Stimulated activated CD4-positive, alpha-beta T cell treated with anti-CD3 and anti-CD28 coated beads, TNF-alpha, amount 100 ng/mL, for 4 hours (primary cell): Measurements from ENCODE around the gene TTN.

Source experiments
- DNase-seq, 3 experiments: peaks; one replicate each; pipeline ENCODE4 v3.0.0-alpha.2; 2020; ENCODE audit warnings: low read depth in 3 of 3

TTN gene

DNA sequence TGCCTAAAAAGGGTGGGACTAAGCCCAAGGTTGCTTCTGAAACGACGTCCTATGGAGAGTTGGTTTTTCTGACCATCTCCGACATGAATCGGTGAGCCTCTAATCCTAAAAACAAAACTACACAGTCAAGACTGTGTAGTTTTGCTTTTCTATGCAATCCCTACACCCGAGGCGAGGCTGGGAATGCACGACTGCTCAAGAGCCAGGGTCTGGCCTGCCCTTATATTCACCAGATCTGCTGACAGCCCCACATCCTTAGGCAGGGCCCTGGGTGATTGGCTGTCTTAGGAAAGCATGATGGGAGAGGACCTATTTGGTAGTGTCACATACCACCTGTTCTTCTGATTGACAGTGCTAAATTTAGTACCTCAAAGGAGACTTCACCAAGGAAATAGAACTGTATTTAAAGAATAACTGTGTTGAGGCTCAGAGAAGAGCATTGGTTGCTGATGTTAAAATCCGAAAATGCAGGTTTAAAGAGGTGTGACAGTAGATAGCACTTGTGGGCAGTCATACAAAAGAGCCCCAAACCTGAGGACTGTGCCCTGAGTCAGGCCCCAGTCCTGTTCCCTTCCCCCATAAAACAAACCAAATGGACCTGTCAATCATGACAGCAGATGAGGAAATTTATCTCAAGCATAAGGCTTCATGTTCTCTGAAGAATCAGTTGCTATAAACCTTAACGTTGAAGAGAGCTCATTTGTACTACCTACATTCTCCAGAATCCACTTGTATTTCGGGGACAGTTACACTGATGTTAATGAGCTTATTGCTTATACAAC lies at the start of gene TTN:
TTN (minus strand) TSS at position 197 of the 782 bp plus-strand sequence. CDS start 2,781 bp downstream, outside the sequence.
- no peak for DNase-seq

DNA sequence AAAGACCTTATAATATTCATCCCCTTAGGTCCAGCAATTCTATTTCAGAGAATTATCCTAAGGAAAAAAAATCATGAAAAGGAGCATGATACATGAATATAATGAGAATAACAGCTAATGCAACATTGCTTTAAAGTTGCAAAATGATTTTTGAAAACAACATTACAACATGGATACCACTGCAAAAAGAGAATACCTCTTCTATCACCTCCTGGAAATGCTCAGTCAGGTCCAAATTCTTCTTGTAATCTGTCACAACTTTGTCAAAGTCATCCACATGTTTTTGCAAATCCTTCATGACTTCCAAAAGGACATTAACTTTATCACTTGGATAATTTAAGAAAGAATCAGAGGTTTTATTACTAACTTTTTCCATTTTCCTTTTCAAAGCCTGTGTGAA lies 47.9 kb upstream of the TTN start:
- DNase-seq: no peak

DNA sequence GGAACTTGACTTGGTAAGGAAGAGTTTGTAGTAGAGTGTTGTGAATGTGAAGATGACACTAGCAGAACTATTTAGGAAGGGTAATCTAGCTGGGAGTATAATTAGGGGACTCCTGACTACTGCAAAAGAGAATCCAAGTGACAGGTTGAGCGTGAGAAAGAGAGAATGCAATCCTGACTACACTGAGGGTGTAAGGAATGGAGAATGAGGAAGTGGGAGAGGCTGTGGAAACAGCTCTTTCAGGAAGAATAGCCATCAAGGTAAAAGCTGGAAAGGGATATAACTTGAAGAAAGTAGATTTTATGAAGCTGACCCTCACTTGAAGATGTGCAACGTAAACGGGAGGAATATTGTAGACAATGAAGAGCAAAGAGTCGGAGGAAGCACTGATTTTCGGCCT lies 41.1 kb upstream of the TTN start:
- DNase-seq: no peak

DNA sequence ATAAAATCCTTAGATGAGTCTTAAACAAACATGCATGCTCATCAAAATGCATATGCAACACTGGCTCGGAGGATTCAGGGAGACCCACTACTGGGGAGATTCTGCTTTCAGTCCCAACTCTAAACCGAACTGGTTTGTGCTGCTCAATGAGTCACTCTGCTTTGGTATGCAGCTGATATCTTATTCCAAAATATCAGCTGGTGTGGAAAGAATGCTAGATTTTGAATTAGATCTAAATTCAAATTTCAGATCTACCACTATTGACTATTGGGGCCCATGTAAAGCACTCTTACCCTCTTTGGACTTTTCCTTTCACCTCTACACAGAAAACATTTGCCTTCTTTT lies 39.2 kb upstream of the TTN start:
- no peak for DNase-seq

DNA sequence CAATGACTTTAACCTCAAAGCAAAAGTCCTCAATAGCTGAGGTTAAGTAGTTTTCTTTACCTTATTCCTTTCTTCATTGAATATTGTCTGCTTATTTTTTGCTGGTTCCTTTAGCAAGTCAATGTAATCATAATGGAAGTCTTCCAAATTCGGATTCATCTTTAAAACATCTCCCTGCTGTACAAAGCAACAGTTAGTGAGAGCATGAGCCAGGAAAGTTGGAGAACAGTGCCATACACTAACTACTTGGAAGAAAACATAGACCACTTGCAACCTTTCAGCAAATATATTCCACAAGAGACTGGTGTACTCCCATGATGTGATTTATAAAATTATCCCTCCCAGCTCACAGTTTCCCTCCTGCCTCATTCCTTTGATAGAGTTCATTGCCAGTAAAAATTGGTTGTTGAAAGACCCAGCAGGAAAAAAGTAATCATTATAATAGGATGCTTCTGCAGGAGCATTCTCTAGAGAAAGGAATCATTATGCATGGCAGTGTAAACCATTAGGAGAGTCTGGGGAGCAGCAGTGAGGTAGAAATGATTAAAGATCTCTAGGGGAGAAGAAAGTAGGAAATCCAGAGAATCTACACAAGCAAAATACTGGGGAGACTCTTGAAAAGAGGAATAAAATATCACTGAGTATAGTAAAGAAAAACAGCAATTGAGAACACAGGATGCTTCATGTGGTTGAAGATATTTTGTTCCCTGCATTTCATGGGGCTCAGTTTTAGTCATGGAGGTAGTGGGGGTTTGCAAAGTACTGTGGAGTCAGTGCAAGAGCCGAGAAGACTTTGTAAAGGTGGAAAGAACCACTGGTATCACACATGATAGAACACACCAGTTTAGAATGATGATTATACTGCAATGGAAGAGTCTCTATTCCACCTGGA lies 38.6 kb upstream of the TTN start:
- no peak for DNase-seq

DNA sequence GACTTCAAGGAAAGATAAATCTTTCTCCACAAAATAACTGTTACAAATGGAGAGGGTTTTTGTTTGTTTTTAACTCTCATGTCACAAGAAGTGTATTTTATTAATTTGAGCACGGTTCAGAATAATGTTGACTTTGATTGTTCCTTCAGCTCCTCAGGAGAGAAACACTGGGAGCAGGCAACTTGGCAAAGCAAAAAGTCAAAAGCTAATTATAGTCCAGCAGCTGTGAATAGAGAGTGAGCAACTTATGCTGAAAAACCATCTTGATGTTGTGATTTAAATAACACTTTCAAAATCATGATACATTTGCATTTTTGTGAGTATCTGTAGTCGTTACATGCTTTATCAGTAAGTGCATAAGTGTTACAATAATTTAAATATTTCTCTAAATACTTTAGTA lies 37.5 kb upstream of the TTN start:
- DNase-seq: no peak

DNA sequence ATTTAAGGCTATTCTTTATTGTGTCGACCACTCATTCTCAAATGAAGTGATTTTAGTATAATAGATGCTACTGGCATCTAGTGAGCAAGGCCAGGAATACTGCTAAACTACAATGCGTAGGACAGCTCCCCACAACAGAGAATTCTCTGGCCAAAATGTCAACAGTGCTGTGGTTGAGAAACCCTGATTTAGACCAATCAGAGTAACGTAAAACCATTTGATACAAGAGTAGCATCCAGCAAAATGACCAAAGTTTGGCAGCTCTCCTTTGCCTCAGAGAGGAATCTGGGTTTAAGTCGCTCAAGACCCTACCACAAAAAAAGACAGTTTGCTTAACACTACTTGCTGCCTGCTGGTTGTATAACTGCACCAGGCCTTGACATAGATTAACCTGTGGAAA lies 37.0 kb upstream of the TTN start:
- DNase-seq: no peak

DNA sequence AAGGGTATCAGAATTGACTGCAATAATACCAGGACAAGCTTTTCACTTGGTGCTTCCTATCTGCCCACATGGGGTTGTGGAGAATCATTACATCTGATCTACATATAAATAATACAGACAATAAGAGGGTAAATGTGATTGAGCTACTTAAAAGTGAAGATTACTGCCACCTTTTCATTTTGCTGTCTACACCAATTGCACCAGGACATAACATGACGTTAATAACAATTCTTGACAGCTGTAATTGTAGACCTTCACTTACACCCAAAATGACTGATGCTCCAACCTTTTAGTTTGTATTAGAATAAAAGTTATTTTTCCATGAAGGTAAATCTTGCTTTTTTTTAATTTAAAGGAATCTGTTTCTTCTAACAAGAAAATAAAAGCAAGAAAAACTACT lies 36.5 kb upstream of the TTN start:
- no peak for DNase-seq

DNA sequence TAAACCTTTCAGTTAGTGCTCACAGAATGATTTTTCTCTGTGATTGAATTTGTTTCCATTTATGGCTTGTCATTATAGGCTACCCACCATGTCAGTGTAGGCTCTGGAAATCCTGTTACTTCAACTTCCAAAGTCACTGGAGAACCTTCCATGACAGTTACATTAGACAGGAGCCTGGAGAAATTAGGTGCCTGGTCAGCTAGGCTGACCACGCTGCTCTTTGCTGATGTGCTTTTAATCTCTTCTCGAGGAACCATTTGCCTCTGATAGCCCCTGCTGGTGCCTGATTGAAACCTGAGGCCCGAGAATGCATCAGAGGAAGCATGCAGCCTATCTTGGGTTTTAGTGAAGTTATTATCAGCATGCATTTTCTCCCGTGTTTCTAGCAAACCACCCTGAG lies 29.6 kb upstream of the TTN start:
- DNase-seq: no peak

DNA sequence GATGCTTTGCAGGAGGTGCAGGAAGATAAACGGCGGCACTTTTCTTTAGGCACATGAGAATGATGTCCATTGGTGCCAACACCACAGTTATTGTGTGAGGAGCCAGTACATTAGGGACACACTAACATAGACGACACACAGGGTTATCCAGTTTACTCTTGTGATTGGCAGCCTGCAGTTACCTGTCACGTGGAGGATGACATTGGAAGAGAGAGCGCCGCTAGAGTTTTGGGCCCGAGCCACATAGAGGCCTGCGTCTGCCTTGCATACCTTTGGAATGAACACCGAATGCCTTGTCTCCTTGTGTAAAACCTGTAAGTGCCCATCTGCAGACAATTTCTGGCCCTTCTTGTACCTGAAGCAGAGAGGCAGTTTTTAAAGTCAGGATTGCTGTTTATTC lies 26.9 kb upstream of the TTN start:
- DNase-seq: no peak

DNA sequence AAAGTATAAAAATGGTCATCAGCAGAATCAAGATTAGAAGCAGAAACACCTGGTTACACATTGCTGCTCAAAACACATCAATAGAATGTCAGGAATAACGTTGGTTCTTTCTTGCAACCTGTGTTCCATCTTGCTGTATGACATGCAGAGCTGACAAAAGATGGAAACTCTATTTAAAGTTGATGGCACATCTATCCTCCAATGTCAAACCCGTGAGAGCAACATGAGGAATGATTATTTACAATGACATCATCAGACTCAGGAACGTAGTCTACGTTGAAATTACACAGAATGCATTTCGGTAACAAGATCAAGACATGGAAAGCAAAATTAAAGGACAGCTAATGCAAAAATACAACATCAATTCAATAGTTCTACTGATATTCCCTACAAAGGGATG lies 26.2 kb upstream of the TTN start:
- DNase-seq: no peak

DNA sequence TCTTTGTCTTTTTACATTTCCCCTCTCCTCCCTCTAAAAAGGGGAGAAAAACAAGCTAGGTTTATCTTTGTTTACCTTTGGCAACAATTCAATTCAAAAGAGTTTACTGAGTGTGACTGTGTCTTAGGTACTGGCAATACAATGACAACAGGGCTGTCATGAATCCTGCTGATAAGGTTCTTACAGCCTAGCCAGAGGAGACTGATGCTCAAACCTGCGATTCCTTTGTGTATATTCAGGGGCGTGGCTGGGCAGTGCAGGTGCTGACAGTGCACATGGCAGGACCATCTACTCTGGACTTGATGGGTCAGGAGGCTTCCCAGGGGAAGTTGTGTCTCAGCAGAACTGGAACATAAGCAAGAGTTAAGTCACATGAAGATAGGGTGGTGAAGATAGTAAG lies 23.2 kb upstream of the TTN start:
- no peak for DNase-seq

DNA sequence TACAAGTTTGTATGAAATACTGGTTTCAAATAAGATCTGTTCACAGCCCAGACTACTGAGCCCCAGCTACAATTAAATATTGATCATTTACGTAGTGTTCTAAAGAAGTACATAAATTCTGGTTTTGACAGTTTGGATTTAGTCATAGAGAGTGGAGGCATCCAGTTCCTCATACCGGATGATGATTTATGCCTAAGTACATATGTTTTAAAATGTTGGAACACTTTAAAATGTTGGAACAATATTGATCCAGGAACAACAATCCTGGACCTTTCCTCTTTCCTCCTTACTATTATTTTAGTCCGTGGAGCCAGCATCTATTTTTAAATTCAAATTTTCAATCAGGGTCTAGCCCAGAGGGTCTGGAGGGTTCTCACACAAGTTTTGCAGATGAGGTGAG lies 22.8 kb upstream of the TTN start:
- DNase-seq: no peak

DNA sequence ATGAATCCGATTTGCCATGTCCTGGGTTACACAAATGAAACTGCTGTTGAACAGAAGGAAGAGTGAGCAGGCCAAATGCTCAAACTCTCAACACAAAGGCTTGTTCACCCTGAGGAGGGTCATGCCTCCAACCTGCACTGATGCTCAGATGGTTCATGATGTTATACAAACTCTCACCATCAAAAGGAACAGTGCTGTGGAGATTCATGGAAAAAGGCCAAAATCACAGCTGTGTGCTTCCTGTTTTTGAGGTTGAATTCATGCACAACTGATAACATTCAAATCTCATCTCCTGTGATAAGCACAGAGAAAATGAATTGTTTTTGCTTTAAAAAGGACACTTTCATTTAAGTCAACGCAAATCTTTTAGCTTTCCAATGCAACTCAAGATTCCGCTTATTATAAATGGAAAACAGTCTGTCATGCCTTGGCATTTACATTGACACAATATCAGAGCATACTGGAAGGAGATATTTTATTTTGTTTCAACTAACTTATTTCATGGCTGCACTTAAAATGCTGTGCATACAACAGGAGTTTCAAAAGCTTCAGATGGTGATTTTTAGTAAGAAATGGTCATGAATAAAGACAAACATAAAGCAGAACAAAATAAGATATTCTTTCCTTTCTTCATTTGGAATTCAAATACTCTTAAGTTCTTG lies 22.2 kb upstream of the TTN start:
- DNase-seq: no peak

DNA sequence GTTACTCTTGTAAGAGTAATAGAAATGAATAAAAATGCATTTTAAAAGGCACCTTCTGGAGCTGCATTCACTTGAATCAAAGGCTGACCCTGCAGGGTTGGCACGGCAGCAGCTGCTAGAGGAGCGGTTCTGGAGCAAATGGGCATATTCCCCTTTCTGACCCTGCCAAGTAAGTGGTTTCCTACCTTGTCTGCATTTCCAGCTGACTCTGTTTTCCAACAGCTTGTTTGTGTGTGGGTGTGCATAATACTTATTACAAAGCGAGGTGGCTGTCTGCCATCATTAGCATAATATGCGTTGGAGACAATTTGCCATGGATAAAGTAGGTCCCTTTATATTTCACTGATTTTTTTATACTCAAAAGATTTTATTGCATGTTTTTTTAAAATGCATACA lies 21.3 kb upstream of the TTN start:
- DNase-seq: no peak

DNA sequence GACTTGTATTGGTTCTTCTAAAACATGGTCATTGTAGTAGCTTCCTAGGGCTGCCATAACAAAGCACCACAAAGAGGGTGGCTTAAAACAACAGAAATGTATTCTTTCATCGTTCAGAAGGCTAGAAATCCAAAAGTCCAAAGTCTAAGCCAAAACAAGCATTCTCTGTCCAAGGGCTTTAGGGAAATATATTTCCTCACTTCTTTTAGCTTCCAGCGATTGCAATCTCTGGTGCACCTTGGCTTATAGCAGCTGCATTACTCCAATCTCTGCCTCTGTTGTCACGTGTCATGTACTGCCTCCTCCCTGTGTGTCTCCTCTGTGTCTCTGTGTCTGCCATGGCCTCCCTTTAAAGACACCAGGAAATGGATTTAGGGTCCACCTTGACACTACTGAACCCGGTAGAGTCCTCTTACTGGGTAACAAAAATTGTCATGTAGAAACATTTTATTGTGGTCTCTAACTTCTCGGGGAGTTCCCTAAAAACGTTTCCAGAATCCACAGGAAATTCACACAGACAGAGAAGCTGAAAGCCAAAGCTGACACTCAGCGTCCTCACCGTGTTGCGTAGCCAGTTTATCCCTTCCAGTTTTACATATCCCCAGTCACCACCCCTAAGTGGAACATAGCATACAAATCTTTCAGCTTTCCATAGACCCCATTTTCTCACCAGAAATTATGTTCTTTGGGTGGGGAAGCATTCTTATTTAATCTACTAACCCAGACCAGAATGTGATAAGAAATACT lies 20.7 kb upstream of the TTN start:
- DNase-seq: no peak

DNA sequence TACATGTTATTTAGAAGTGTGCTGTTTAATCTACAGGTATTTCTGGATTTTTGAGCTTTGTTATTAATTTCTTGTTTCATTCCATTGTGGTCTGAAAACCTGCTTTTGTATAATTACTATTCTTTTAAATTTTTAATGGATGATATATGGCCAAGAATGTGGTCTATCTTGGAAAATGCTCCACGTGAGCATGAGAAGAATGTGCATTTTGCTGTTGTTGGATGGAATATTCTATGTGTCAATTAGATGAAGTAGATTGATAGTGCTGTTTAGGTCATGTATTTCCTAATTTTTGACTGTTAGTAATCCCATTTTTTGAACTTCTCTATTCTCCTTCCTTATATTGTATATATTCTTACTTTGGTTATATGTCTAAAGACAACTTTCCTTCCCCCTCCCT lies 19.9 kb upstream of the TTN start:
- no peak for DNase-seq

DNA sequence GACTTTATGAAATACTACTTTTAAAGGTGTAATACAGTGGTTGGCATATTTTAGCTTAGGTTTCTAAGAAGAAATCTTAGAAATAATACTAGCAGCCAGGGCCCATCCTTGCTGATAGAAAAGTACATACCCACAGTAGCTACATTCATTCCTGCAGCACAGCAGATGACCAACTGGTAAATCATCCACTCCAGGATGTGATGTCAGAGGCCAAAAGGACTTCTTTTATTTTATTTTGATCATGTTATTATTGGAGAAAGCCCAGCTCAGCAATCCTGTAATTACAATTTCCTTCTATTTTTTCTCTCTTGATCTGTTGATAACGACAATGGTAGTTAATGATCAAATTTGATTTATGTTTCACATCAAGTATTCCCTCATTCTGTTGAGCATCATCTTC lies 18.0 kb upstream of the TTN start:
- DNase-seq: no peak

DNA sequence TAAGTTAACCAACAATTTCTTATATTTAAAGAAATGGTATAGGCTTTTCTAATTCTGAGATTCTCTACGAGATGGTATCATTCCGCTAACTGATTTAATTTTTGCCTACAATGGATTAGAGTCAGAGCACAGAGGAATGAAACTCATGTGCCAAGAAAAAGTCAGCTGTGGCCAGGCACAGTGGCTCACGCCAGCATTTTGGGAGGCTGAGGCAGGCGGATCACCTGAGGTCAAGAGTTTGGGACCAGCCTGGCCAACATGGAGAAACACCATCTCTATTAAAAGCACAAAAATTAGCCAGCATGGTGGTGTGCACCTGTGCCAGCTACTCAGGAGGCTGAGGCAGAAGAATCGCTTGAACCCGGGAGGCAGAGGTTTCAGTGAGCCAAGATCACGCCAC lies 17.0 kb upstream of the TTN start:
- DNase-seq: no peak

DNA sequence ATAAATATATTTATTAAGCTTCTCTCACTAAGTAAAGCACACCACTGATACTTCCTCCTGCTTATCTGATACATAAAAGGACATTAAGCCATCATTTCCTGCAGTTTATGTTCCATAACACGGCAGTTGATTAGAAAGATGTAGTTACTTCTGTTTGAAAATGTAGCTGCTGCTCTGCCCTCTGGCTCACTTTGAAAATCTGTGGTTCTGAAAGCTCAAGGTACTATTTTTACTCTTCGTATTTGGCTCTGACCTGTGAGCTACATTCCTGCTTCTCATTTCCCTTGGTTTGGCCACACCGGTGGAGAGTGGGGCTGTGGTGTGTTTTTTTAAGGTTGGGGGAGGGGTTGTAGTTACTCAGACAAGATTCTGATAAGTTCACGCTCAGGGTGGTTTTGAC lies 12.8 kb upstream of the TTN start:
- DNase-seq: no peak

DNA sequence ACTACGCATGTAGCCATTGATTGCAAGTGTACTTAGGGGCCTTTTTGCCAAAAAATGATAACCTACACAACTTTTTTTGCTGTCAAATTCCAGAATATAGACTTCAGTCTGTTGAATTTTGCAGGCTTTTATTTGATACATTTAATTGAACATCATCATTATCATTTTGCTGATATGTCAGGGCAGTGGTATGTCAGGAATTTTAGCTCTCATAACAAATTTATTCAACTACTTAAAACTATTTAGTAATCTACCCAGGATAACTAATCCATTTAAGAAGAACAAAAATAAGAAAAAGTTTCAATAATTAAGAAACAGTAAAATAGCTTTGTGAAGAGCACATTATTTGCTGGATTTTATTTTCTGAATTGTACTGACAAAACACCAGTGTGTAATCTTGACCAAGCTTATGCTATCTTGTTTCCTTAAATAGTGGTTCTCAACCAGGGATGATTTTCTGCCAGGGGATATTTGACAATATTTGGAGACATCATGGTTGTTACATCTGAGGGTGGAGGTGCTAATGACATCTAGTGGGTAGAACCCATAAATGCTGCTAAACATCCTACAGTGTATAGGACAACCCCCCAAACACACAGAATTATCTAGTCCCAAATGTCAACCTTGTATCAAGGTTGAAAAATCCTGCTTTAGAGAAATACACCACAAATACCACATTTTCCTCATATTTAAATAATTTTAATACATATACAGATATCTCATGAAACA lies 12.1 kb upstream of the TTN start:
- no peak for DNase-seq
